ENCODE measurements around the gene KCNQ4. TPM values are rescaled to one million over a fixed set of nuclear protein-coding genes. Genes with fewer than 3 reads are reported as not detected.

KCNQ4 gene
- total RNA-seq, 1 donor from 2014 or later, result not detected

GRCh38 chr1:40860706-40861223 lies 77.2 kb downstream of the KCNQ4 start:
- TF ChIP-seq EZH2 (IDR thresholded peaks at IDR 0.05) (no peak), CTCF (IDR thresholded peaks at IDR 0.05) (no peak), EZH2phosphoT487 (IDR thresholded peaks at IDR 0.05) (no peak)
- H3K27me3 Mint-ChIP-seq (ENCODE audit: insufficient read depth, low read depth), result peaks cover 12% of the 10 kb centered on the region
- H3K4me1 ChIP-seq, result peaks cover 24% of the 10 kb centered on the region
- no peaks in the 10 kb centered on the region for H3K9me3 ChIP-seq (ENCODE audit: low read depth)
- no peak overlapping the region for H2AFZ ChIP-seq (replicated peaks)
- H3K79me2 ChIP-seq (ENCODE audit: low read depth), result no peaks in the 10 kb centered on the region
- H3K9ac ChIP-seq, result no peak overlapping the region
- H3K27ac Mint-ChIP-seq, result no peak overlapping the region
- no peak for DNase-seq (ENCODE audit: low spot score)
- H3K9me3 Mint-ChIP-seq, result no peaks in the 10 kb centered on the region
- peak overlapping the region; percentile 88 for H3K4me3 Mint-ChIP-seq
- no peaks in the 10 kb centered on the region for H3K36me3 Mint-ChIP-seq
- H3F3A ChIP-seq (ENCODE audit: low read depth), result peaks cover 19% of the 10 kb centered on the region
- peak overlapping the region; percentile 60 for H3K4me3 ChIP-seq
- peaks cover 12% of the 10 kb centered on the region for H4K20me1 ChIP-seq (ENCODE audit: low read depth)
- H3K4me2 ChIP-seq, result peak overlapping the region; percentile 97
- peaks cover 25% of the 10 kb centered on the region for H3K4me1 Mint-ChIP-seq
- H3K27ac ChIP-seq, result no peak overlapping the region
- H3K27me3 ChIP-seq, result peaks cover 37% of the 10 kb centered on the region
- no peaks in the 10 kb centered on the region for H3K36me3 ChIP-seq

GRCh38 chr1:40861224-40862003 lies 77.8 kb downstream of the KCNQ4 start:
- Mint-ChIP-seq H3K27ac (no peak overlapping the region), H3K4me3 (peak overlapping the region; percentile 88), H3K4me1 (peaks cover 25% of the 10 kb centered on the region), H3K27me3 (ENCODE audit: insufficient read depth, low read depth) (peaks cover 13% of the 10 kb centered on the region), H3K36me3 (no peaks in the 10 kb centered on the region), H3K9me3 (no peaks in the 10 kb centered on the region)
- no peak overlapping the region for H3K27ac ChIP-seq
- DNase-seq (ENCODE audit: low spot score), result peak; percentile 79
- H3K9ac ChIP-seq, result peak overlapping the region; percentile 36
- H3F3A ChIP-seq (ENCODE audit: low read depth), result peaks cover 19% of the 10 kb centered on the region
- H3K36me3 ChIP-seq, result no peaks in the 10 kb centered on the region
- H4K20me1 ChIP-seq (ENCODE audit: low read depth), result peaks cover 12% of the 10 kb centered on the region
- H3K4me3 ChIP-seq, result peak overlapping the region; percentile 60
- H3K4me2 ChIP-seq, result peak overlapping the region; percentile 97
- H3K79me2 ChIP-seq (ENCODE audit: low read depth), result no peaks in the 10 kb centered on the region
- H3K27me3 ChIP-seq, result peaks cover 37% of the 10 kb centered on the region
- H3K4me1 ChIP-seq, result peaks cover 24% of the 10 kb centered on the region
- peak overlapping the region; percentile 42 for H2AFZ ChIP-seq (replicated peaks)
- TF ChIP-seq EZH2 (IDR thresholded peaks at IDR 0.05) (peak; percentile 58), EZH2phosphoT487 (IDR thresholded peaks at IDR 0.05) (no peak)
- H3K9me3 ChIP-seq (ENCODE audit: low read depth), result no peaks in the 10 kb centered on the region

GRCh38 chr1:40862008-40862863 lies 78.6 kb downstream of the KCNQ4 start, which contains the start of gene CITED4:
TSS of gene CITED4 (minus strand) at chr1:40862363. CDS start at chr1:40862127, 236 bp downstream.
- H3K4me1 Mint-ChIP-seq, result peaks cover 21% of the 10 kb centered on the region
- H3K27ac ChIP-seq, result no peak within 1 kb of the TSS
- H3K36me3 ChIP-seq, result no peaks in the 10 kb centered on the region
- no peak within 1 kb of the TSS for H3K27ac Mint-ChIP-seq
- peak; percentile 18 for TF ChIP-seq EZH2 (IDR thresholded peaks at IDR 0.05)
- peak; percentile 51 for TF ChIP-seq CTCF (IDR thresholded peaks at IDR 0.05)
- no peak for TF ChIP-seq EZH2phosphoT487 (IDR thresholded peaks at IDR 0.05)
- DNase-seq (ENCODE audit: low spot score), result peak; percentile 99
- peaks cover 19% of the 10 kb centered on the region for H3F3A ChIP-seq (ENCODE audit: low read depth)
- peaks cover 12% of the 10 kb centered on the region for H4K20me1 ChIP-seq (ENCODE audit: low read depth)
- peak within 1 kb of the TSS; percentile 88 for H3K4me3 Mint-ChIP-seq
- peak within 1 kb of the TSS; percentile 36 for H3K9ac ChIP-seq
- H3K79me2 ChIP-seq (ENCODE audit: low read depth), result no peaks in the 10 kb centered on the region
- H3K4me3 ChIP-seq, result peak within 1 kb of the TSS; percentile 60
- peaks cover 18% of the 10 kb centered on the region for H3K4me1 ChIP-seq
- no peaks in the 10 kb centered on the region for H3K36me3 Mint-ChIP-seq
- no peaks in the 10 kb centered on the region for H3K9me3 ChIP-seq (ENCODE audit: low read depth)
- H3K4me2 ChIP-seq, result peak within 1 kb of the TSS; percentile 97
- H3K27me3 Mint-ChIP-seq (ENCODE audit: insufficient read depth, low read depth), result peaks cover 13% of the 10 kb centered on the region
- no peaks in the 10 kb centered on the region for H3K9me3 Mint-ChIP-seq
- peaks cover 37% of the 10 kb centered on the region for H3K27me3 ChIP-seq
- peak within 1 kb of the TSS; percentile 42 for H2AFZ ChIP-seq (replicated peaks)

All from neural progenitor cell (in vitro differentiated cells).